Measurements from ENCODE around the gene STK33. TPM values are rescaled to one million over a fixed set of nuclear protein-coding genes. Genes with fewer than 3 reads are reported as not detected.
"Not testable (repeated sequence)": the region's sequence is repeated elsewhere in the genome, so short reads cannot be mapped to it uniquely, and the experiment has no call there.

Gene STK33
- total and polyA plus RNA-seq, 7 donors, result 0.30 to 8.2 (median 2.7) TPM

DNA sequence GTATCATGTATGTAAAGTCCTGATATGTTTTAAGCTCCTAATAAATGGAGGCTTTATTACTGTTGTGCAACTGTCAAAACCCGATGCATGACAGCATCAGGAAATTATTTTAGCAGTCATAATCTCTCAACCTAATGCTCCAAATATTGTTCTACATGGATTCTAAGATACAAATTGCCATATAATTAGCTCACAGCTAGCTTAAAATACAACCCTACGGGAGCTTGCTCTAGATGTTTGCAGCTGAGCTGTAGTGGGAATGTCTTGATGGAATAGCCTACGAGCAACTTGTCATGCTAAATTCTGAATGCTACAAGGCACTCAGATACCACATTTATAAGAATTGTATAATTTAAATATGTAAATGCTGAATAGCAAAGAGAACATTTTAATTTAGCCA is 109.8 kb downstream of the STK33 start:
- 34 to 53% (median 40%) methylated on average over 3 of the region's 3 CpGs for WGBS, 3 donors
- no peaks in the 10 kb centered on the region for H3K27me3 ChIP-seq (ENCODE audit: insufficient read depth in 3 of 3, low read length in 2 of 3)
- H3K36me3 ChIP-seq (ENCODE audit: insufficient read depth in 1 of 2, low read depth in 1 of 2), result no peaks in the 10 kb centered on the region
- H3K9me3 ChIP-seq, result no peaks in the 10 kb centered on the region
- TF ChIP-seq, protein P1, sequence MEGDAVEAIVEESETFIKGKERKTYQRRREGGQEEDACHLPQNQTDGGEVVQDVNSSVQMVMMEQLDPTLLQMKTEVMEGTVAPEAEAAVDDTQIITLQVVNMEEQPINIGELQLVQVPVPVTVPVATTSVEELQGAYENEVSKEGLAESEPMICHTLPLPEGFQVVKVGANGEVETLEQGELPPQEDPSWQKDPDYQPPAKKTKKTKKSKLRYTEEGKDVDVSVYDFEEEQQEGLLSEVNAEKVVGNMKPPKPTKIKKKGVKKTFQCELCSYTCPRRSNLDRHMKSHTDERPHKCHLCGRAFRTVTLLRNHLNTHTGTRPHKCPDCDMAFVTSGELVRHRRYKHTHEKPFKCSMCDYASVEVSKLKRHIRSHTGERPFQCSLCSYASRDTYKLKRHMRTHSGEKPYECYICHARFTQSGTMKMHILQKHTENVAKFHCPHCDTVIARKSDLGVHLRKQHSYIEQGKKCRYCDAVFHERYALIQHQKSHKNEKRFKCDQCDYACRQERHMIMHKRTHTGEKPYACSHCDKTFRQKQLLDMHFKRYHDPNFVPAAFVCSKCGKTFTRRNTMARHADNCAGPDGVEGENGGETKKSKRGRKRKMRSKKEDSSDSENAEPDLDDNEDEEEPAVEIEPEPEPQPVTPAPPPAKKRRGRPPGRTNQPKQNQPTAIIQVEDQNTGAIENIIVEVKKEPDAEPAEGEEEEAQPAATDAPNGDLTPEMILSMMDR (IDR thresholded peaks at IDR 0.05), result no peak
- no peak for ATAC-seq
- no peak overlapping the region for H3K27ac ChIP-seq
- no peak overlapping the region for H3K4me3 ChIP-seq
- no peak for DNase-seq
- H3K4me1 ChIP-seq, result no peaks in the 10 kb centered on the region
- intact Hi-C loops (cut with DNase I), result no loop called here

DNA sequence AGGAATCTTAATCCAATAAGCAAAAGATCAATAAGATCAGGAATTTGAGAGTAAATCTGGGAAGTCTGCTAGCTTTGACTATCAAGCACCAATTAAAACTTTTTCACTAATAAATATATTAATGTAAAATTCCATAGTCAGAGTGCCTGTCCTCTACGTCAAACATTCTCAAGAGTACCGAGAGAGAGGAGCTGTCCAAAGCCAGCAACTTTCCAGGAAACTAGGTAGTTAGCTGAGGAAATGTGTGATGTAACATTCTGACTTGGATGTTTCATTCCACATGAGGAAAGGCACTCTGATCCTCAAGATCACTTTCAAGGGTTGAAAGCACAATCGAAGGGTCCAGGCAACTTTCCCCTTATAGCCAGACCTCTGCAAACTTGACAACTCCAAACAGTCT is 113.2 kb downstream of the STK33 start:
- Histone ChIP-seq H3K36me3 (ENCODE audit: insufficient read depth in 1 of 2, low read depth in 1 of 2) (no peaks in the 10 kb centered on the region), H3K27me3 (ENCODE audit: insufficient read depth in 3 of 3, low read length in 2 of 3) (no peaks in the 10 kb centered on the region), H3K9me3 (no peaks in the 10 kb centered on the region), H3K4me1 (no peaks in the 10 kb centered on the region), H3K4me3 (no peak overlapping the region), H3K27ac (no peak overlapping the region)
- WGBS, 3 donors, result 60 to 75% (median 68%) methylated on average over 3 of the region's 3 CpGs
- DNase-seq, result no peak
- ATAC-seq, result no peak
- intact Hi-C loops (cut with DNase I), result no loop called here
- TF ChIP-seq, protein P1 (IDR thresholded peaks at IDR 0.05), result no peak

DNA sequence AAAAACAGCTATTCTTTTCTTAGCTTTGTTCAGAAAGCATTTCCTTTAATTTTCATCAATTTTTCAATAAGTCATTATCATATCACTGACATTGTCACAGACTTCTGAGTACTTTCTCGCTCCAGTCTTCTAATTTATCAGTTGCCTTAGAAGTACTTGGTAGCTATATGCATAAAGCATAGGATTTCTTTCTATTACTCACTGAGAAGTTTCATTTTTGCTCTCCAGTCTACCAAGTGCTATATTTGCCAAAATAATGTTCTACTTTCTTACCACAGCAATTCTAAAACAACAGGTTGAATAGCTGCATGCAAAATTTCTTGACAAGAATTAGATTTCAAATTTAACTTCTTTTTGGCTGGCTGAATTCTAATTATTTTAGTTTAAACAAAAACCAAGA is 116.3 kb downstream of the STK33 start:
- no peak for DNase-seq

DNA sequence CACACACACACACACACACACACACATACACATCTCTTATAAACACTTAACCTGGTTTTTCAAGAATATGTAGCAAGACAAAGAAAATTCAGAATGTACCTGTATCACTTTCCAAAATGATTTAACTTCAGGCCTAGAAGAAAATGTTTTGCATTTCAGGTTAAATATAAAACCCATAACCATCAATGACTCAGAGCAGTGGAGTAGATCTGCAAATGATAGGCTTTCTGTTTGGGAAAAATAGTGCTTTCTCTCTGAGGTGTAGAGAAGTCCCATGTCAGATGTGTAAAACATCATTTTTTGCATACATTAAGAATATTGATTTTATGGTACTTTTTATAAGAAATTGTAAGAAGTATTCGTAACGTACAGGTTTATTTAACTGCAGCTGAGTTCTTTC is 116.9 kb downstream of the STK33 start:
- Histone ChIP-seq H3K4me1 (no peaks in the 10 kb centered on the region), H3K36me3 (ENCODE audit: insufficient read depth in 1 of 2, low read depth in 1 of 2) (no peaks in the 10 kb centered on the region), H3K27me3 (ENCODE audit: insufficient read depth in 3 of 3, low read length in 2 of 3) (no peaks in the 10 kb centered on the region), H3K4me3 (no peak overlapping the region), H3K27ac (no peak overlapping the region), H3K9me3 (no peaks in the 10 kb centered on the region)
- ATAC-seq (no peak), DNase-seq (no peak)
- 91 to 96% (median 94%) methylated on average over 2 of the region's 2 CpGs for WGBS, 3 donors
- TF ChIP-seq, protein P1 (IDR thresholded peaks at IDR 0.05), result no peak
- intact Hi-C loops (cut with DNase I), result no loop called here

More for the DNA sequence above, 116.3 kb downstream of the STK33 start:
- intact Hi-C loops (cut with DNase I), result no loop called here
- TF ChIP-seq, protein P1 (IDR thresholded peaks at IDR 0.05), result no peak
- no peaks in the 10 kb centered on the region for H3K27me3 ChIP-seq (ENCODE audit: insufficient read depth in 3 of 3, low read length in 2 of 3)
- H3K4me1 ChIP-seq, result no peaks in the 10 kb centered on the region
- no peak overlapping the region for H3K27ac ChIP-seq
- 92 to 94% (median 92%) methylated on average over 1 of the region's 1 CpG for WGBS, 3 donors
- H3K4me3 ChIP-seq, result no peak overlapping the region
- no peaks in the 10 kb centered on the region for H3K9me3 ChIP-seq
- no peak for ATAC-seq
- no peaks in the 10 kb centered on the region for H3K36me3 ChIP-seq (ENCODE audit: insufficient read depth in 1 of 2, low read depth in 1 of 2)

DNA sequence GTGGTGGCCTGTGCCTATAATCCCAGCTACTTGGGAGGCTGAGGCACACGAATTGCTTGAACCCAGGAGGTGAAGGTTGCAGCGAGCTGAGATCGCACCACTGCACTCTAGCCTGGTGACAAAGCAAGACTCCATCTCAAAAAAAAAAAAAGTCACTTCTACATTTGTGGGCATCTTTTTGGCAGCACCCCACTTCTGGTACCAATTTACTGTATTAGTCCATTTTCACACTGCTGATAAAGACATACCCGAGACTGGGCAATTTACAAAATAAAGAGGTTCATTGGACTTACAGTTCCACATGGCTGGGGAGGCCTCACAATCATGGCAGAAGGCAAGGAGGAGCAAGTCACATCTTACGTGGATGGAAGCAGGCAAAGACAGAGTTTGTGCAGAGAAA is 126.2 kb downstream of the STK33 start:
- H3K27me3 ChIP-seq (ENCODE audit: insufficient read depth in 3 of 3, low read length in 2 of 3); ATAC-seq; intact Hi-C loops (cut with DNase I); H3K4me3 ChIP-seq; H3K9me3 ChIP-seq; H3K27ac ChIP-seq; H3K4me1 ChIP-seq; DNase-seq; H3K36me3 ChIP-seq (ENCODE audit: insufficient read depth in 1 of 2, low read depth in 1 of 2): not testable (repeated sequence)
- WGBS, 3 donors, result 92 to 96% (median 94%) methylated on average over 5 of the region's 5 CpGs

DNA sequence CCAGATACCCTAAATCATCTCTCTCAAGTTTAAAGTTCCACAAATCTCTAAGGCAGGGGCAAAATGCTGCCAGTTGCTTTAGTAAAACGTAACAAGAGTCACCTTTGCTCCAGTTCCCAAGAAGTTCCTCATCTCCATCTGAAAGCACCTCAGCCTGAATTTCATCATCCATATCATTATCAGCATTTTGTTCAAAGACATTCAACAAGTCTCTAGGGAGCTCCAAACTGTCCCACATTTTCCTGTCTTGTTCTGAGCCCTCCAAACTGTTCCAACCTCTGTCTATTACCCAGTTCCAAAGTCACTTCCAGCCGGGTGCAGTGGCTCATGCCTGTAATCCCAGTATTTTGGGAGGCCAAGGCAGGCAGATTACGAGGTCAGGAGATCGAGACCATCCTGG is 126.7 kb downstream of the STK33 start:
- H3K9me3 ChIP-seq; ATAC-seq; H3K4me1 ChIP-seq; H3K4me3 ChIP-seq; intact Hi-C loops (cut with DNase I); DNase-seq; H3K27me3 ChIP-seq (ENCODE audit: insufficient read depth in 3 of 3, low read length in 2 of 3); H3K36me3 ChIP-seq (ENCODE audit: insufficient read depth in 1 of 2, low read depth in 1 of 2); H3K27ac ChIP-seq: not testable (repeated sequence)
- 70 to 90% (median 85%) methylated on average over 4 of the region's 4 CpGs for WGBS, 3 donors

DNA sequence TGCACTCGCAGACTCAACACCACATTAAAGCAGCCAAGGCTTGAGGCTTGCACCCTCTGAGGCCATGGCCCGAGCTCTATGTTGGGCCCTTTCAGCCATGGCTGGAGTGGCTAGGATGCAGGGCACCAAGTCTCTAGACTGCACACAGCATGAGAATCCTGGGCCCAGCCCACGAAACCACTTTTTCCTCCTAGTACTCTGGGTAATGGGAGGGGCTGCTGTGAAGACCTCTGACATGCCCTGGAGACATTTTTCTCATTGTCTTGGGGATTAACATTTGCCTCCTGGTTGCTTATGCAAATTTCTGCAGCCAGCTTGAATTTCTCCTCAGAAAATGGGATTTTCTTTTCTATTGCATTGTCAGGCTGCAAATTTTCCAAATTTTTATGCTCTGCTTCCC is 127.1 kb downstream of the STK33 start:
- intact Hi-C loops (cut with DNase I); DNase-seq; H3K27me3 ChIP-seq (ENCODE audit: insufficient read depth in 3 of 3, low read length in 2 of 3); H3K27ac ChIP-seq; H3K9me3 ChIP-seq; H3K4me3 ChIP-seq; H3K36me3 ChIP-seq (ENCODE audit: insufficient read depth in 1 of 2, low read depth in 1 of 2); ATAC-seq; H3K4me1 ChIP-seq: not testable (repeated sequence)
- WGBS, 3 donors, result 90 to 99% (median 95%) methylated on average over 3 of the region's 3 CpGs
